ENCODE measurements around the gene EVL. TPM values are rescaled to one million over a fixed set of nuclear protein-coding genes. Genes with fewer than 3 reads are reported as not detected.

Gene EVL
- total and polyA plus RNA-seq, 2 donors (not counting 1 experiment from before 2014, with no cell fraction given): 23.5 to 28.1 TPM

DNA sequence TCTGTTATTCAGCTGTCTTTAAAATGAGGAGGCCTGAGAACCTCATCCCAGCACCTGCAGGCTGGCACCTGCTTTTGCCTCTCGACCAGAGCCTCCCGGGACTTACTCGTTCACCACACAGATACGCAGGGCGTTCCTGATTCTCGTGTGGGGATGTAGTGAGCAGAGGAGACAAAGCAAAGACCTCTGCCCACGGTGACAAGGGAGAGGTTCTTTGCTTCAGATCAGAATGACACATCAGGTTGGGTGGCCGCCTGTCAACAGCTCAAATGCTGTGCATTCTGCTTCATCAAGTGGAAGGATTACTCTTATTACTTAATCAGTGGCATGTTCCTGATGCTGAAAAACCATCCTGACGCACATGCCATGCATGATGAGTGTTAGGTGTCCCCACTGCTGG lies 69.9 kb downstream of the EVL start:
- no peak for DNase-seq (ENCODE audit: low read depth in 2 of 2)
- Histone ChIP-seq H2AFZ (ENCODE audit: low read length) (no peak overlapping the region), H3K4me1 (ENCODE audit: control insufficient read depth, extremely low read depth, insufficient read depth, low read length) (no peaks in the 10 kb centered on the region), H3K27ac (ENCODE audit: insufficient read depth, low read length) (no peak overlapping the region), H3K36me3 (ENCODE audit: control insufficient read depth, insufficient read depth, low read length) (no peaks in the 10 kb centered on the region), H4K20me1 (ENCODE audit: control insufficient read depth, extremely low read depth, insufficient read depth, low read length) (no peaks in the 10 kb centered on the region), H3K79me2 (ENCODE audit: control insufficient read depth, insufficient read depth, low read length) (no peaks in the 10 kb centered on the region), H3K4me3 (replicated peaks in 1 of 4; ENCODE audit: control extremely low read depth in 1 of 4, insufficient read depth in 1 of 4, low read depth in 3 of 4, low read length in 4 of 4) (no peak overlapping the region), H3K9ac (ENCODE audit: insufficient read depth, low read length) (no peak overlapping the region), H3K27me3 (ENCODE audit: control insufficient read depth, insufficient read depth, low read length) (no peaks in the 10 kb centered on the region), H3K4me2 (ENCODE audit: extremely low read depth, insufficient read depth, low read length) (no peak overlapping the region), H3K9me3 (ENCODE audit: control insufficient read depth, insufficient read depth, low read depth, low read length) (no peaks in the 10 kb centered on the region)
- TF ChIP-seq, protein P1, sequence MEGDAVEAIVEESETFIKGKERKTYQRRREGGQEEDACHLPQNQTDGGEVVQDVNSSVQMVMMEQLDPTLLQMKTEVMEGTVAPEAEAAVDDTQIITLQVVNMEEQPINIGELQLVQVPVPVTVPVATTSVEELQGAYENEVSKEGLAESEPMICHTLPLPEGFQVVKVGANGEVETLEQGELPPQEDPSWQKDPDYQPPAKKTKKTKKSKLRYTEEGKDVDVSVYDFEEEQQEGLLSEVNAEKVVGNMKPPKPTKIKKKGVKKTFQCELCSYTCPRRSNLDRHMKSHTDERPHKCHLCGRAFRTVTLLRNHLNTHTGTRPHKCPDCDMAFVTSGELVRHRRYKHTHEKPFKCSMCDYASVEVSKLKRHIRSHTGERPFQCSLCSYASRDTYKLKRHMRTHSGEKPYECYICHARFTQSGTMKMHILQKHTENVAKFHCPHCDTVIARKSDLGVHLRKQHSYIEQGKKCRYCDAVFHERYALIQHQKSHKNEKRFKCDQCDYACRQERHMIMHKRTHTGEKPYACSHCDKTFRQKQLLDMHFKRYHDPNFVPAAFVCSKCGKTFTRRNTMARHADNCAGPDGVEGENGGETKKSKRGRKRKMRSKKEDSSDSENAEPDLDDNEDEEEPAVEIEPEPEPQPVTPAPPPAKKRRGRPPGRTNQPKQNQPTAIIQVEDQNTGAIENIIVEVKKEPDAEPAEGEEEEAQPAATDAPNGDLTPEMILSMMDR (conservative IDR thresholded peaks at IDR 0.05 in 1 of 2, IDR thresholded peaks at IDR 0.05 in 1 of 2; ENCODE audit: low read depth in 1 of 2, low read length in 2 of 2): no peak
- TF ChIP-seq EZH2 (IDR thresholded peaks at IDR 0.05; ENCODE audit: low read length, missing control alignments): no peak

GRCh38 chr14:100135784-100136183 lies 70.6 kb downstream of the EVL start:
- H2AFZ ChIP-seq (ENCODE audit: low read length): no peak overlapping the region
- TF ChIP-seq EZH2 (IDR thresholded peaks at IDR 0.05; ENCODE audit: low read length, missing control alignments): no peak
- TF ChIP-seq, protein P1 (conservative IDR thresholded peaks at IDR 0.05 in 1 of 2, IDR thresholded peaks at IDR 0.05 in 1 of 2; ENCODE audit: low read depth in 1 of 2, low read length in 2 of 2): no peak
- no peak for DNase-seq (ENCODE audit: low read depth in 2 of 2)

GRCh38 chr14:100137173-100137572 lies 72.0 kb downstream of the EVL start:
- no peak overlapping the region for H3K27ac ChIP-seq (ENCODE audit: insufficient read depth, low read length)
- no peaks in the 10 kb centered on the region for H3K9me3 ChIP-seq (ENCODE audit: control insufficient read depth, insufficient read depth, low read depth, low read length)
- H3K4me2 ChIP-seq (ENCODE audit: extremely low read depth, insufficient read depth, low read length): no peak overlapping the region
- TF ChIP-seq, protein P1 (conservative IDR thresholded peaks at IDR 0.05 in 1 of 2, IDR thresholded peaks at IDR 0.05 in 1 of 2; ENCODE audit: low read depth in 1 of 2, low read length in 2 of 2): no peak
- TF ChIP-seq EZH2 (IDR thresholded peaks at IDR 0.05; ENCODE audit: low read length, missing control alignments): no peak
- H4K20me1 ChIP-seq (ENCODE audit: control insufficient read depth, extremely low read depth, insufficient read depth, low read length): no peaks in the 10 kb centered on the region
- no peaks in the 10 kb centered on the region for H3K36me3 ChIP-seq (ENCODE audit: control insufficient read depth, insufficient read depth, low read length)
- no peaks in the 10 kb centered on the region for H3K27me3 ChIP-seq (ENCODE audit: control insufficient read depth, insufficient read depth, low read length)
- DNase-seq (ENCODE audit: low read depth in 2 of 2): no peak
- H3K9ac ChIP-seq (ENCODE audit: insufficient read depth, low read length): no peak overlapping the region
- no peak overlapping the region for H3K4me3 ChIP-seq (replicated peaks in 1 of 4; ENCODE audit: control extremely low read depth in 1 of 4, insufficient read depth in 1 of 4, low read depth in 3 of 4, low read length in 4 of 4)
- H2AFZ ChIP-seq (ENCODE audit: low read length): no peak overlapping the region
- no peaks in the 10 kb centered on the region for H3K79me2 ChIP-seq (ENCODE audit: control insufficient read depth, insufficient read depth, low read length)
- H3K4me1 ChIP-seq (ENCODE audit: control insufficient read depth, extremely low read depth, insufficient read depth, low read length): no peaks in the 10 kb centered on the region

More at GRCh38 chr14:100135784-100136183, 70.6 kb downstream of the EVL start:
- Histone ChIP-seq H3K9me3 (ENCODE audit: control insufficient read depth, insufficient read depth, low read depth, low read length) (no peaks in the 10 kb centered on the region), H3K36me3 (ENCODE audit: control insufficient read depth, insufficient read depth, low read length) (no peaks in the 10 kb centered on the region), H3K9ac (ENCODE audit: insufficient read depth, low read length) (no peak overlapping the region), H3K4me1 (ENCODE audit: control insufficient read depth, extremely low read depth, insufficient read depth, low read length) (no peaks in the 10 kb centered on the region), H3K4me2 (ENCODE audit: extremely low read depth, insufficient read depth, low read length) (no peak overlapping the region), H3K27ac (ENCODE audit: insufficient read depth, low read length) (no peak overlapping the region), H3K4me3 (replicated peaks in 1 of 4; ENCODE audit: control extremely low read depth in 1 of 4, insufficient read depth in 1 of 4, low read depth in 3 of 4, low read length in 4 of 4) (no peak overlapping the region), H3K79me2 (ENCODE audit: control insufficient read depth, insufficient read depth, low read length) (no peaks in the 10 kb centered on the region), H3K27me3 (ENCODE audit: control insufficient read depth, insufficient read depth, low read length) (no peaks in the 10 kb centered on the region), H4K20me1 (ENCODE audit: control insufficient read depth, extremely low read depth, insufficient read depth, low read length) (no peaks in the 10 kb centered on the region)

All from fibroblast of lung (primary cell).